Fibroblast of the conjunctiva (primary cell): Measurements from ENCODE around the gene CLHC1.
"Not testable (repeated sequence)": the region's sequence is repeated elsewhere in the genome, so short reads cannot be mapped to it uniquely, and the experiment has no call there.

Source experiments
- DNase-seq: peaks from one replicate; pipeline ENCODE4 v3.0.0-alpha.2; 2010; ENCODE audit warnings: low read depth

CLHC1 gene

GRCh38 chr2:55152475-55153412 is 79.3 kb downstream of the CLHC1 start:
- DNase-seq = no peak

GRCh38 chr2:55151733-55152433 is 80.2 kb downstream of the CLHC1 start:
- DNase-seq = no peak

- DNase-seq = no peak
Measured at GRCh38 chr2:55150834-55151233, 81.3 kb downstream of the CLHC1 start.

GRCh38 chr2:55148269-55148668 is 83.8 kb downstream of the CLHC1 start:
- DNase-seq = no peak

GRCh38 chr2:55147531-55147930 is 84.6 kb downstream of the CLHC1 start:
- no peak for DNase-seq

- DNase-seq = no peak
Measured at GRCh38 chr2:55147041-55147440, 85.1 kb downstream of the CLHC1 start.

GRCh38 chr2:55146263-55146662 is 85.8 kb downstream of the CLHC1 start:
- no peak for DNase-seq

GRCh38 chr2:55144922-55145820 is 86.9 kb downstream of the CLHC1 start:
- no peak for DNase-seq

GRCh38 chr2:55143706-55144105 is 88.4 kb downstream of the CLHC1 start:
- not testable (repeated sequence) for DNase-seq

GRCh38 chr2:55142518-55142917 is 89.6 kb downstream of the CLHC1 start:
- no peak for DNase-seq

GRCh38 chr2:55141572-55142413 is 90.3 kb downstream of the CLHC1 start:
- no peak for DNase-seq

- DNase-seq = no peak
Measured at GRCh38 chr2:55140316-55141219, 91.5 kb downstream of the CLHC1 start.

GRCh38 chr2:55139305-55139704 is 92.8 kb downstream of the CLHC1 start:
- DNase-seq = no peak

GRCh38 chr2:55138882-55139229 is 93.2 kb downstream of the CLHC1 start:
- DNase-seq = no peak

- DNase-seq = no peak
Measured at GRCh38 chr2:55138014-55138881, 93.8 kb downstream of the CLHC1 start.

- no peak for DNase-seq
Measured at GRCh38 chr2:55137024-55137958, 94.8 kb downstream of the CLHC1 start.

- DNase-seq = no peak
Measured at GRCh38 chr2:55136138-55136541, 96.0 kb downstream of the CLHC1 start.

GRCh38 chr2:55135491-55135890 is 96.6 kb downstream of the CLHC1 start:
- no peak for DNase-seq
